Thoracic aorta (tissue), 2 donors: ENCODE data around the gene NADK. TPM values are rescaled to one million over a fixed set of nuclear protein-coding genes. Genes with fewer than 3 reads are reported as not detected.

Experiments used
- ATAC-seq: fragments of 150-250 bp; one replicate; pipeline ENCODE4 v1.8.0; 2017; ENCODE audit warnings: low read depth; ENCODE audit not compliant: insufficient number of reproducible peaks, low FRiP score
- DNase-seq: peaks from one replicate; pipeline ENCODE4 v3.0.0-alpha.2; 2020; ENCODE audit warnings: low spot score
- H3K27ac ChIP-seq, 2 donors: fragments of 200-600 bp; sonication (generic); 1 replicate in 1 of 2; 2 replicates in 1 of 2; pipeline ENCODE4 v1.5.1; 2016; ENCODE audit warnings: mild to moderate bottlenecking in 2 of 2, moderate library complexity in 2 of 2
- H3K27me3 ChIP-seq: fragments of 200-600 bp; sonication (generic); replicated peaks from 2 replicates; pipeline ENCODE4 v1.6.0; 2016; ENCODE audit warnings: mild to moderate bottlenecking; ENCODE audit not compliant: insufficient read depth
- H3K36me3 ChIP-seq: fragments of 200-600 bp; sonication (generic); one replicate; pipeline ENCODE4 v1.5.1; 2016
- H3K4me1 ChIP-seq, 2 donors: fragments of 200-600 bp; sonication (generic); 1 replicate in 1 of 2; 2 replicates in 1 of 2; pipeline versions ENCODE4 v1.5.1 to v1.6.0; 2016; ENCODE audit warnings: low read depth in 2 of 2, mild to moderate bottlenecking in 1 of 2; ENCODE audit not compliant: control insufficient read depth in 1 of 2
- H3K4me3 ChIP-seq: fragments of 200-600 bp; sonication (generic); 2 replicates; pipeline ENCODE4 v1.5.1; 2016; ENCODE audit warnings: mild to moderate bottlenecking
- H3K9me3 ChIP-seq: fragments of 200-600 bp; sonication (generic); 2 replicates; pipeline ENCODE4 v1.5.1; 2016
- CTCF ChIP-seq: fragments of 200-600 bp; sonication (generic); IDR thresholded peaks from one replicate; pipeline ENCODE4 v1.5.1; 2019; ENCODE audit warnings: antibody characterized with exemption
- total RNA-seq, 2 donors: library from RNA; depleted of rRNA; stranded (reverse); fragments of >200 nt; gene quantifications; one replicate each; pipeline versions ENCODE4 v1.1.0 to v1.2.3, GENCODE V29; 2016

Gene NADK
- total RNA-seq, 2 donors from 2014 or later, result 91.9 to 110 TPM

DNA sequence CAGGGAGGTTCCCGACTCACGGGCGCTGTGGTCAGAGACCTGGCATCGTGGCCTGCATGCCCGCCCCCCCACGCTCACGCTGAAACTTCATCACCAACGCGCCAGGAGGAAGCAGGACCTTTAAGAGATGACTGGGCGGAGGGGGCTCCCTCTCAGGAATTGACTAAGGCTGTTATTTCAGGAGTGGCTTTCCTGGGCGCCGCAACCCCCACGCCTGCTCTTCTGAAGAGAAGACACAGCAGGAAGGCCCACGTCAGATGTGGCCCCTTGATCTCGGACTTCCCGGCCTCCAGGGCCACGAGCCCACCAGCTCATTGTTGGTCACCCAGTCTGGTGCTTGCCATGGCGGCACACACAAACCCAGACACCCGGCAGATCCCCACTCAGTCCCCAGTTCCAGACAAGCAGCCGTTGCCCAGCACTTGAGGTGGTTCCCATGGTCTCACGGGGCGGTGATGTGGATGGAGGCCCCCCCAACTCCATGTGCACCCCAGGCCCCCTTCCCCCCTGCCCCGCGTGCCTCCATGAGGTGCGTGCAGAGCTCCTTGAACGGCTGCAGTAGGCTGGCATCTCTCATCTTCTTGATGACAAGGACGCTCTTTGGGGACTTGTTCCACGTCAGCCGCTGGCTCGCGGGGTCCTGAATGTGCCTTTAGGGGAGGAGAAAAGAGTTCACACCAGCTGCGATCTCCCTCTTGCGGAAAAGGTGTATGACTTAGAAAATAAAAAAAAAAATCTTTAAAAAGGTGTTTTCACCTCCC, 21.4 kb downstream of the NADK start:
- DNase-seq (no peak), ATAC-seq (no peak)
- Histone ChIP-seq H3K27me3 (no peaks in the 10 kb centered on the region), H3K4me3 (no peak overlapping the region), H3K27ac (no peak overlapping the region), H3K36me3 (peaks cover 77% of the 10 kb centered on the region), H3K9me3 (no peaks in the 10 kb centered on the region), H3K4me1 (no peaks in the 10 kb centered on the region)
- TF ChIP-seq CTCF, result no peak

GRCh38 chr1:1755852-1756251, 22.4 kb downstream of the NADK start:
- TF ChIP-seq CTCF, result no peak
- H3K4me1 ChIP-seq, result no peaks in the 10 kb centered on the region

GRCh38 chr1:1755426-1755825, 22.8 kb downstream of the NADK start:
- Histone ChIP-seq H3K4me1 (no peaks in the 10 kb centered on the region), H3K27ac (no peak overlapping the region), H3K27me3 (no peaks in the 10 kb centered on the region), H3K4me3 (no peak overlapping the region), H3K36me3 (peaks cover 63% of the 10 kb centered on the region), H3K9me3 (no peaks in the 10 kb centered on the region)
- DNase-seq, result no peak
- no peak for ATAC-seq
- no peak for TF ChIP-seq CTCF

More at GRCh38 chr1:1755852-1756251, 22.4 kb downstream of the NADK start:
- Histone ChIP-seq H3K9me3 (no peaks in the 10 kb centered on the region), H3K27me3 (no peaks in the 10 kb centered on the region), H3K4me3 (no peak overlapping the region), H3K27ac (no peak overlapping the region), H3K36me3 (peaks cover 67% of the 10 kb centered on the region)
- no peak for DNase-seq
- no peak for ATAC-seq

DNA sequence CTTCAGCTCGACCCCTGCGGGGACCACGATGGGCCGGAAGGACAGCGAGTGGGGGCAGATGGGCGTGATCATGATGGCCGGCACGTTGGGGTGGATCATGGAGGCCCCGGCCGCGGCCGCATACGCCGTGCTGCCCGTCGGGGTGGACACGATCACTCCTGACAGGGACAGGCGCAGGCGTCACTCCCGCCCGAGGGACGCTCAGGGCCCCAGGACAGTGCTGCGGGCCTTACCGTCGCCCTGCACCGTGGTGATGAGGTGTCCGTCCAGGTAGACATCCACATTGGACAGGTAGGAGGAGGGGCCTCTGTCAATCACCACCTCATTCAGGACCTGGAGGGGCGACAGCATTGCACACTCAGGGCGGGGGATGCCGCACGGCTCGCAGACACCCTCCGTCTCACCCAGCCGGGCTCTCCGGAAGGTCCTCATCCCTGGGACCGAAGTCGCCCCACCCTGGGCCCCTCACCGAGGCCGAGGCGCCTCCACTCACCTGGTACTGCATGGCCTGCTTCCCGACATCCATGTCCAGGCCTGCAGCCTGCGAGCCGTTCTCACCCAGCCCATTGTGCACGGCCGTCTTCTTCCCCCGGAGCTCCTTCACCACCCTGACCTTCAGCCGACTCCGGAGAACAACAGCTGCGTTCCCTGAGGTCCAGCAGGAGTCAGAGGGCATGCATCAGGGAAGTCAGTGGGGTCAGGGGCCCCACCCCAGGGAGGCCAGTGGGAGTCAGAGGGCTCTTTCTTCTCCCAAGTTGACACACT, 24.0 kb downstream of the NADK start:
- Histone ChIP-seq H3K4me1 (no peaks in the 10 kb centered on the region), H3K27ac (no peak overlapping the region), H3K27me3 (no peaks in the 10 kb centered on the region), H3K36me3 (peaks cover 51% of the 10 kb centered on the region), H3K9me3 (no peaks in the 10 kb centered on the region), H3K4me3 (no peak overlapping the region)
- ATAC-seq (no peak), DNase-seq (no peak)
- TF ChIP-seq CTCF, result no peak

- Histone ChIP-seq H3K36me3 (peaks cover 49% of the 10 kb centered on the region), H3K9me3 (no peaks in the 10 kb centered on the region), H3K27ac (no peak overlapping the region), H3K4me1 (no peaks in the 10 kb centered on the region), H3K27me3 (no peaks in the 10 kb centered on the region), H3K4me3 (no peak overlapping the region)
- ATAC-seq (no peak), DNase-seq (no peak)
- no peak for TF ChIP-seq CTCF
Measured at GRCh38 chr1:1753607-1754005, 24.7 kb downstream of the NADK start.
